ENCODE data around the gene NCAM1. TPM values are rescaled to one million over a fixed set of nuclear protein-coding genes. Genes with fewer than 3 reads are reported as not detected.
A peak's percentile ranks its signal among the peaks of the same experiment; 100 is the strongest.

NCAM1 gene
- total and polyA plus RNA-seq, 2 of the 13 experiments (the other 11 are each of a cell fraction or from before 2014, with no cell fraction given): 0.05 TPM; not detected in 1

GRCh38 chr11:113288286-113288863, 327.2 kb downstream of the NCAM1 start (continued):
- peak; percentile 58 for TF ChIP-seq PAXIP1 (CRISPR knock-in tag; conservative IDR thresholded peaks at IDR 0.05)
- TF ChIP-seq HES4 (CRISPR knock-in tag; IDR thresholded peaks at IDR 0.05; ENCODE audit: borderline replicate concordance): no peak
- TF ChIP-seq, protein P1, sequence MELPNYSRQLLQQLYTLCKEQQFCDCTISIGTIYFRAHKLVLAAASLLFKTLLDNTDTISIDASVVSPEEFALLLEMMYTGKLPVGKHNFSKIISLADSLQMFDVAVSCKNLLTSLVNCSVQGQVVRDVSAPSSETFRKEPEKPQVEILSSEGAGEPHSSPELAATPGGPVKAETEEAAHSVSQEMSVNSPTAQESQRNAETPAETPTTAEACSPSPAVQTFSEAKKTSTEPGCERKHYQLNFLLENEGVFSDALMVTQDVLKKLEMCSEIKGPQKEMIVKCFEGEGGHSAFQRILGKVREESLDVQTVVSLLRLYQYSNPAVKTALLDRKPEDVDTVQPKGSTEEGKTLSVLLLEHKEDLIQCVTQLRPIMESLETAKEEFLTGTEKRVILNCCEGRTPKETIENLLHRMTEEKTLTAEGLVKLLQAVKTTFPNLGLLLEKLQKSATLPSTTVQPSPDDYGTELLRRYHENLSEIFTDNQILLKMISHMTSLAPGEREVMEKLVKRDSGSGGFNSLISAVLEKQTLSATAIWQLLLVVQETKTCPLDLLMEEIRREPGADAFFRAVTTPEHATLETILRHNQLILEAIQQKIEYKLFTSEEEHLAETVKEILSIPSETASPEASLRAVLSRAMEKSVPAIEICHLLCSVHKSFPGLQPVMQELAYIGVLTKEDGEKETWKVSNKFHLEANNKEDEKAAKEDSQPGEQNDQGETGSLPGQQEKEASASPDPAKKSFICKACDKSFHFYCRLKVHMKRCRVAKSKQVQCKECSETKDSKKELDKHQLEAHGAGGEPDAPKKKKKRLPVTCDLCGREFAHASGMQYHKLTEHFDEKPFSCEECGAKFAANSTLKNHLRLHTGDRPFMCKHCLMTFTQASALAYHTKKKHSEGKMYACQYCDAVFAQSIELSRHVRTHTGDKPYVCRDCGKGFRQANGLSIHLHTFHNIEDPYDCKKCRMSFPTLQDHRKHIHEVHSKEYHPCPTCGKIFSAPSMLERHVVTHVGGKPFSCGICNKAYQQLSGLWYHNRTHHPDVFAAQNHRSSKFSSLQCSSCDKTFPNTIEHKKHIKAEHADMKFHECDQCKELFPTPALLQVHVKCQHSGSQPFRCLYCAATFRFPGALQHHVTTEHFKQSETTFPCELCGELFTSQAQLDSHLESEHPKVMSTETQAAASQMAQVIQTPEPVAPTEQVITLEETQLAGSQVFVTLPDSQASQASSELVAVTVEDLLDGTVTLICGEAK (IDR thresholded peaks at IDR 0.05): no peak
- TF ChIP-seq, protein P1 (CRISPR knock-in tag; IDR thresholded peaks at IDR 0.05): no peak
- TF ChIP-seq RARA (CRISPR knock-in tag; IDR thresholded peaks at IDR 0.05): peak; percentile 35; the same call in 1 of the 2 replicates
- TF ChIP-seq HOXA7 (CRISPR knock-in tag; IDR thresholded peaks at IDR 0.05): no peak
- TF ChIP-seq ZMYM2 (CRISPR knock-in tag; IDR thresholded peaks at IDR 0.05): no peak
- TF ChIP-seq JARID2 (CRISPR knock-in tag; IDR thresholded peaks at IDR 0.05; ENCODE audit: insufficient replicate concordance): no peak
- TF ChIP-seq ASH2L (IDR thresholded peaks at IDR 0.05; ENCODE audit: insufficient read length, low read depth, low read length): no peak
- TF ChIP-seq ZNF781 (CRISPR knock-in tag; IDR thresholded peaks at IDR 0.05; ENCODE audit: borderline replicate concordance, not compliant biosample characterization): no peak
- no peak for TF ChIP-seq TRAFD1 (CRISPR knock-in tag; IDR thresholded peaks at IDR 0.05; ENCODE audit: borderline replicate concordance)
